Activated T-cell treated with anti-CD3 and anti-CD28 coated beads, Interleukin-2, amount 50 U/mL, for 24 hours (primary cell): ENCODE data around the gene HBEGF.

ENCODE experiments used
- DNase-seq: peaks from one replicate; pipeline ENCODE4 v3.0.0-alpha.2; 2020
- H3K27ac Mint-ChIP-seq: 2 replicates; pipeline ENCODE4 v1.8.0; 2020; ENCODE audit warnings: mild to moderate bottlenecking, mixed read lengths
- H3K27me3 Mint-ChIP-seq: 2 replicates; pipeline ENCODE4 v1.8.0; 2020; ENCODE audit warnings: mixed read lengths
- H3K36me3 Mint-ChIP-seq: 2 replicates; pipeline ENCODE4 v1.8.0; 2020; ENCODE audit warnings: low read depth, mixed read lengths
- H3K4me1 Mint-ChIP-seq: 2 replicates; pipeline ENCODE4 v1.8.0; 2020; ENCODE audit warnings: low read depth, mixed read lengths
- H3K4me3 Mint-ChIP-seq: 2 replicates; pipeline ENCODE4 v1.8.0; 2020; ENCODE audit warnings: mild to moderate bottlenecking, moderate library complexity, mixed read lengths
- H3K9me3 Mint-ChIP-seq: 2 replicates; pipeline ENCODE4 v1.8.0; 2020; ENCODE audit warnings: mixed read lengths

HBEGF gene

DNA sequence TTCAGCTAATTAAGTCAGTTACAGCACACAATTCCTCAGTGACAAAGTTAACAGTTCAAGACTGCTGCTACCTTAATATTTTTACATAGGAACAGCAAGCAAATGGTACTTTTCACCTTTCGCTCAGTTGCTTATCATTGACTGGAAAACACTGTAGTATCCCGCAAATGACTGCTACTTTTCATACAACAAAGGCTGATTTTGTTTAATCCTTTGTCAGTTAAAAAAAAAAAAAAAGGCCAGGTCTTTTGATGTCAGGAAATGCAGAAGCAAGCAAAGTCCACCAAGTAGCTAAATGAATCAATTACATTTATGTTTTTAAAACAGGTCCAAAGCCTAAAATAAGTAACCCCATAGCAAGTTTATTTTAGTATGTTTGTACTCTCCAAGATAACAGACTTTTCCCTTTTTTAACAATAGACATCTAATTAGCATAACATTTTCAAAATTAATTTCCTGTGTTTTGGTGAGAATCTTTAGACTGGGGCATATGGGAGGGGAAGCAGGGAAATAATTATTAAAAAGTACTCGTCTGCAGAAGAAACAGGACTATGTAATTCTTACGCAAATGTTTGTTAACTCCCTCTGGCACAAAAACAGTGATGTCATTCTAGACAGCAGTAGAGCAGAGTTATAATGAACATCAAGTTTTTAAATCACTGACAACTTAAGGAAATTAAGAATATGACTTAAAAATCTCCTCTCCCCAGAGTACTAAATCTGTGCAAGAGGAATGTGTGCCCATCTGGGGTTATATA lies 53.1 kb downstream of the HBEGF start:
- DNase-seq, result no peak
- no peaks in the 10 kb centered on the region for H3K9me3 Mint-ChIP-seq
- H3K4me3 Mint-ChIP-seq, result no peak overlapping the region
- peaks cover 69% of the 10 kb centered on the region for H3K4me1 Mint-ChIP-seq
- H3K27ac Mint-ChIP-seq, result peak overlapping the region; percentile 3
- H3K27me3 Mint-ChIP-seq, result no peaks in the 10 kb centered on the region
- H3K36me3 Mint-ChIP-seq, result peaks cover 26% of the 10 kb centered on the region

GRCh38 chr5:140292212-140293036 lies 54.0 kb downstream of the HBEGF start:
- H3K4me3 Mint-ChIP-seq, result no peak overlapping the region
- no peaks in the 10 kb centered on the region for H3K9me3 Mint-ChIP-seq
- peaks cover 18% of the 10 kb centered on the region for H3K36me3 Mint-ChIP-seq
- no peak for DNase-seq
- H3K4me1 Mint-ChIP-seq, result peaks cover 67% of the 10 kb centered on the region
- H3K27ac Mint-ChIP-seq, result no peak overlapping the region
- no peaks in the 10 kb centered on the region for H3K27me3 Mint-ChIP-seq

GRCh38 chr5:140287801-140288521 lies 58.4 kb downstream of the HBEGF start:
- Mint-ChIP-seq H3K27me3 (no peaks in the 10 kb centered on the region), H3K36me3 (peaks cover 5% of the 10 kb centered on the region), H3K27ac (no peak overlapping the region), H3K4me3 (no peak overlapping the region), H3K9me3 (no peaks in the 10 kb centered on the region), H3K4me1 (peaks cover 49% of the 10 kb centered on the region)
- DNase-seq, result no peak

DNA sequence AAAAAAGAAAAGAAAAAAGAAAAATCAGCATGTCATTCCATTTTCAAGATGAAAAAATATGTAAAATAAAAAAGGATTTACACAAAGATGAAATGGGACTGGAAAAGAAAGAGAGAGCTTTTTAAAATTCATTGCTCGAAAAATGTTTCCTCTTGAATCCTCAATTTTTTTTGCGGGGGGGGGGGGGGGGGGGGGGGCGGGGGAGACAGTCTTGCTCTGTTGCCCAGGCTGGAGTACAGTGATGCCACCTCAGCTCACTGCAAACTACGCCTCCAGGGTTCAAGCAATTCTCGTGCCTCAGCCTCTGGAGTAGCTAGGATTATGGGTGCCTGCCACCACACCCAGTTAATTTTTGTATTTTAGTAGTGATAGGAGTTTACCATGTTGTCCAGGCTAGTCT lies 60.0 kb downstream of the HBEGF start:
- H3K4me1 Mint-ChIP-seq, result peaks cover 46% of the 10 kb centered on the region
- no peaks in the 10 kb centered on the region for H3K9me3 Mint-ChIP-seq
- H3K4me3 Mint-ChIP-seq, result no peak overlapping the region
- H3K27me3 Mint-ChIP-seq, result no peaks in the 10 kb centered on the region
- peaks cover under 1% of the 10 kb centered on the region for H3K36me3 Mint-ChIP-seq
- DNase-seq, result no peak
- H3K27ac Mint-ChIP-seq, result no peak overlapping the region

DNA sequence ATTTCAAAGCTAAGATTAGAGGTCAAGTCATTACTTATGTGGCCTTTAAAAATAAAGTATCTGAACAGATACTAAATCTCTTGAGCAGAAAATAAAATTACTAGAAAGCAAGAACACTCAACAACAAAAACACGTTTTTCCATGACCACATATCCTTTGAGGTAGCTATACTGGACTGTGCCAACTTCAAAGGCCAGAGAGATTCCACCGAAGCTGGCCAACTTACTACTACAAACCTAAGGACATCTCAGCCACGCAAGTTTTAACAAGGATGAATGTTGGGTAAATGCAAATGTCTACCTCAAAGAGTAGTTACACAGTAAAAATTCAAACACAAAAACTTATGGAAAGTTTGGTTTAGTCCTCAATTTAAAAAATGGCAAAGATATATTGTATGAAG lies 62.4 kb downstream of the HBEGF start:
- Mint-ChIP-seq H3K9me3 (no peaks in the 10 kb centered on the region), H3K27ac (no peak overlapping the region), H3K4me1 (peaks cover 34% of the 10 kb centered on the region), H3K4me3 (no peak overlapping the region), H3K27me3 (no peaks in the 10 kb centered on the region), H3K36me3 (peaks cover 14% of the 10 kb centered on the region)
- no peak for DNase-seq
